HepG2 (cell line): ENCODE data around the gene GAR1. TPM values are rescaled to one million over a fixed set of nuclear protein-coding genes. Genes with fewer than 3 reads are reported as not detected.
A peak's percentile ranks its signal among the peaks of the same experiment; 100 is the strongest.

Source experiments
- BCL6 ChIP-seq: IDR thresholded peaks from 2 replicates; pipeline ENCODE4 v1.6.1; 2016; ENCODE audit warnings: missing genetic modification reagents, missing compliant biosample characterization
- CHD4 ChIP-seq: fragments of 200-600 bp; sonication (generic); IDR thresholded peaks from 2 replicates; pipeline ENCODE4 v1.7.0; 2017; ENCODE audit warnings: mild to moderate bottlenecking, low read length, borderline replicate concordance
- EHMT2 ChIP-seq: fragments of 200-600 bp; sonication (generic); IDR thresholded peaks from 2 replicates; pipeline ENCODE4 v1.7.0; 2017; ENCODE audit warnings: antibody characterized with exemption, low read depth, low read length, borderline replicate concordance
- FOSL2 ChIP-seq: sonication (generic); formaldehyde crosslinking; IDR thresholded peaks from 2 replicates; pipeline ENCODE4 v1.4.0; 2020; ENCODE audit warnings: missing genetic modification reagents
- KAT8 ChIP-seq: IDR thresholded peaks from 2 replicates; pipeline ENCODE4 v1.6.1; 2016; ENCODE audit warnings: missing genetic modification reagents, missing compliant biosample characterization
- NFIC ChIP-seq: IDR thresholded peaks from 2 replicates; pipeline ENCODE4 v1.6.1; 2012; ENCODE audit warnings: mild to moderate bottlenecking, low read length, inconsistent platforms
- NFYC ChIP-seq: IDR thresholded peaks from 2 replicates; pipeline ENCODE4 v1.6.1; 2016; ENCODE audit warnings: missing genetic modification reagents, missing compliant biosample characterization
- RARA ChIP-seq: IDR thresholded peaks from 2 replicates; pipeline ENCODE4 v1.6.1; 2016; ENCODE audit warnings: missing genetic modification reagents, missing compliant biosample characterization
- SIX1 ChIP-seq: sonication (generic); formaldehyde crosslinking; IDR thresholded peaks from 2 replicates; pipeline ENCODE4 v1.4.0; 2020; ENCODE audit warnings: missing genetic modification reagents, borderline replicate concordance
- SOX5 ChIP-seq: IDR thresholded peaks from 2 replicates; pipeline ENCODE4 v1.6.1; 2016; ENCODE audit warnings: borderline replicate concordance
- SOX6 ChIP-seq, 2 experiments: fragments of 450-650 bp in 1 of 2; sonication (generic) in 1 of 2; formaldehyde crosslinking in 1 of 2; IDR thresholded peaks; 2 replicates each; pipeline versions ENCODE4 v1.4.0 to v1.6.1; 2017 to 2020; ENCODE audit warnings: antibody characterized with exemption in 1 of 2, mild to moderate bottlenecking in 1 of 2, missing genetic modification reagents in 1 of 2
- TAF1 ChIP-seq: sonication (generic); formaldehyde crosslinking; IDR thresholded peaks from 2 replicates; pipeline ENCODE4 v1.4.0; 2020; ENCODE audit warnings: missing genetic modification reagents
- ZNF75D ChIP-seq: sonication (generic); formaldehyde crosslinking; IDR thresholded peaks from 2 replicates; pipeline ENCODE4 v1.8.1; 2023; ENCODE audit warnings: missing genetic modification reagents, mild to moderate bottlenecking, borderline replicate concordance
- polyA plus RNA-seq, 8 experiments: library from polyadenylated mRNA; depleted of rRNA in 3 of 8; stranded (reverse) in 7 of 8; unstranded in 1 of 8; fragments of >200 nt; fragmentation: Illumina TruSeq in 4 of 8; extraction: Trizol in 4 of 8; gene quantifications; 2 replicates each; pipeline versions ENCODE4 v1.2.1 to v1.2.3, GENCODE V29; 2011 to 2016; ENCODE audit warnings: low read depth in 4 of 8, missing spikeins in 1 of 8, mixed read lengths in 1 of 8; ENCODE audit not compliant: insufficient read depth in 1 of 8
- total RNA-seq, 5 experiments: library from RNA; depleted of rRNA; stranded (reverse); fragments of >200 nt; fragmentation: Illumina TruSeq; extraction: Trizol; gene quantifications; 2 replicates each; pipeline ENCODE4 v1.2.3, GENCODE V29; 2016; ENCODE audit warnings: low read depth in 1 of 5
- TF ChIP-seq, protein P1 (sequence below), 2 experiments: IDR thresholded peaks; 2 replicates each; pipeline ENCODE4 v1.6.1; 2011 to 2012; ENCODE audit warnings: low read length in 2 of 2, borderline replicate concordance in 1 of 2, low read depth in 1 of 2, mild to moderate bottlenecking in 1 of 2, moderate library complexity in 1 of 2
- TF ChIP-seq, protein P2 (sequence below): sonication (generic); formaldehyde crosslinking; conservative IDR thresholded peaks from 2 replicates; pipeline ENCODE4 v1.4.0; 2020; ENCODE audit warnings: mild to moderate bottlenecking, missing genetic modification reagents, moderate library complexity
- TF ChIP-seq, protein P3 (sequence below): IDR thresholded peaks from 2 replicates; pipeline ENCODE4 v1.4.0; 2020; ENCODE audit warnings: mild to moderate bottlenecking, missing genetic modification reagents
- TF ChIP-seq, protein P4 (sequence below): IDR thresholded peaks from 2 replicates; pipeline ENCODE4 v1.6.1; 2016; ENCODE audit warnings: low read depth

The GAR1 gene
- total and polyA plus RNA-seq, 2 of the 13 experiments (the other 11 are each of a cell fraction or from before 2014, with no cell fraction given) = 11.3 to 11.4 TPM

DNA sequence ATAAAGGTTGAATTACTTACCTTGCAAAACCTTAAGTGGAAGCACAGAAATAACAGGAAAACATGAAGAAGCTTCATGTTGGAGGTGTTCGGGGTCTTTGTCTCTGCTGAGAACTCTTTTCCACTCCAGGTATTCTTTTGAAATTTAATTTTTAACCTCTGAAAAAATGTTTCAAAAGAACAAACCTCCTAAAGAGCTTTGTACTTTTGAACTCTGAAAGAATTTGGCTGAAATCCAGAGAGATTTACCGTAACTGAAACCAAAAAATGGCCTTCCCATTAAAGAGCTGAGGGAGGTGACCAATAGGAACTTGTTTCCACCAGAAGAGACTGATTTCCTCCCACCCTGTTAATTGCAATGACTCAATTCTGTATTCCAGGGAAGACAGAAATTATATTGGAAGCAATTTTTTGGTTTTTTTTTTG lies 13.7 kb upstream of the GAR1 start, which contains the start of gene CFI (continued):
- TF ChIP-seq, protein P1, sequence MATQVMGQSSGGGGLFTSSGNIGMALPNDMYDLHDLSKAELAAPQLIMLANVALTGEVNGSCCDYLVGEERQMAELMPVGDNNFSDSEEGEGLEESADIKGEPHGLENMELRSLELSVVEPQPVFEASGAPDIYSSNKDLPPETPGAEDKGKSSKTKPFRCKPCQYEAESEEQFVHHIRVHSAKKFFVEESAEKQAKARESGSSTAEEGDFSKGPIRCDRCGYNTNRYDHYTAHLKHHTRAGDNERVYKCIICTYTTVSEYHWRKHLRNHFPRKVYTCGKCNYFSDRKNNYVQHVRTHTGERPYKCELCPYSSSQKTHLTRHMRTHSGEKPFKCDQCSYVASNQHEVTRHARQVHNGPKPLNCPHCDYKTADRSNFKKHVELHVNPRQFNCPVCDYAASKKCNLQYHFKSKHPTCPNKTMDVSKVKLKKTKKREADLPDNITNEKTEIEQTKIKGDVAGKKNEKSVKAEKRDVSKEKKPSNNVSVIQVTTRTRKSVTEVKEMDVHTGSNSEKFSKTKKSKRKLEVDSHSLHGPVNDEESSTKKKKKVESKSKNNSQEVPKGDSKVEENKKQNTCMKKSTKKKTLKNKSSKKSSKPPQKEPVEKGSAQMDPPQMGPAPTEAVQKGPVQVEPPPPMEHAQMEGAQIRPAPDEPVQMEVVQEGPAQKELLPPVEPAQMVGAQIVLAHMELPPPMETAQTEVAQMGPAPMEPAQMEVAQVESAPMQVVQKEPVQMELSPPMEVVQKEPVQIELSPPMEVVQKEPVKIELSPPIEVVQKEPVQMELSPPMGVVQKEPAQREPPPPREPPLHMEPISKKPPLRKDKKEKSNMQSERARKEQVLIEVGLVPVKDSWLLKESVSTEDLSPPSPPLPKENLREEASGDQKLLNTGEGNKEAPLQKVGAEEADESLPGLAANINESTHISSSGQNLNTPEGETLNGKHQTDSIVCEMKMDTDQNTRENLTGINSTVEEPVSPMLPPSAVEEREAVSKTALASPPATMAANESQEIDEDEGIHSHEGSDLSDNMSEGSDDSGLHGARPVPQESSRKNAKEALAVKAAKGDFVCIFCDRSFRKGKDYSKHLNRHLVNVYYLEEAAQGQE (IDR thresholded peaks at IDR 0.05; ENCODE audit: borderline replicate concordance in 1 of 2, low read depth in 1 of 2, low read length in 2 of 2) = 0 out of 4 replicates have a peak, but pooled peaks of 1 of the 2 experiments have one; percentile 30
- TF ChIP-seq ZNF75D (no peak), SIX1 (CRISPR knock-in tag) (0 out of 2 replicates have a peak, but pooled peaks have one; percentile 28), KAT8 (CRISPR knock-in tag) (peak; percentile 36), EHMT2 (peak; percentile 28; the same call in 1 of the 2 replicates), FOSL2 (CRISPR knock-in tag) (0 out of 2 replicates have a peak, but pooled peaks have one; percentile 12), SOX5 (CRISPR knock-in tag) (peak; percentile 57; the same call in 1 of the 2 replicates), BCL6 (peak; percentile 79), RARA (peak; percentile 57; the same call in 1 of the 2 replicates), CHD4 (no peak), TAF1 (peak; percentile 18; the same call in 1 of the 2 replicates), SOX6 (IDR thresholded peaks at IDR 0.05) (no peak), SOX6 (CRISPR knock-in tag; IDR thresholded peaks at IDR 0.05) (peak; percentile 71), NFIC (peak; percentile 91), NFYC (CRISPR knock-in tag) (peak; percentile 57)
- TF ChIP-seq, protein P2, sequence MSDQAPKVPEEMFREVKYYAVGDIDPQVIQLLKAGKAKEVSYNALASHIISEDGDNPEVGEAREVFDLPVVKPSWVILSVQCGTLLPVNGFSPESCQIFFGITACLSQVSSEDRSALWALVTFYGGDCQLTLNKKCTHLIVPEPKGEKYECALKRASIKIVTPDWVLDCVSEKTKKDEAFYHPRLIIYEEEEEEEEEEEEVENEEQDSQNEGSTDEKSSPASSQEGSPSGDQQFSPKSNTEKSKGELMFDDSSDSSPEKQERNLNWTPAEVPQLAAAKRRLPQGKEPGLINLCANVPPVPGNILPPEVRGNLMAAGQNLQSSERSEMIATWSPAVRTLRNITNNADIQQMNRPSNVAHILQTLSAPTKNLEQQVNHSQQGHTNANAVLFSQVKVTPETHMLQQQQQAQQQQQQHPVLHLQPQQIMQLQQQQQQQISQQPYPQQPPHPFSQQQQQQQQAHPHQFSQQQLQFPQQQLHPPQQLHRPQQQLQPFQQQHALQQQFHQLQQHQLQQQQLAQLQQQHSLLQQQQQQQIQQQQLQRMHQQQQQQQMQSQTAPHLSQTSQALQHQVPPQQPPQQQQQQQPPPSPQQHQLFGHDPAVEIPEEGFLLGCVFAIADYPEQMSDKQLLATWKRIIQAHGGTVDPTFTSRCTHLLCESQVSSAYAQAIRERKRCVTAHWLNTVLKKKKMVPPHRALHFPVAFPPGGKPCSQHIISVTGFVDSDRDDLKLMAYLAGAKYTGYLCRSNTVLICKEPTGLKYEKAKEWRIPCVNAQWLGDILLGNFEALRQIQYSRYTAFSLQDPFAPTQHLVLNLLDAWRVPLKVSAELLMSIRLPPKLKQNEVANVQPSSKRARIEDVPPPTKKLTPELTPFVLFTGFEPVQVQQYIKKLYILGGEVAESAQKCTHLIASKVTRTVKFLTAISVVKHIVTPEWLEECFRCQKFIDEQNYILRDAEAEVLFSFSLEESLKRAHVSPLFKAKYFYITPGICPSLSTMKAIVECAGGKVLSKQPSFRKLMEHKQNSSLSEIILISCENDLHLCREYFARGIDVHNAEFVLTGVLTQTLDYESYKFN = peak; percentile 75
- TF ChIP-seq, protein P3, sequence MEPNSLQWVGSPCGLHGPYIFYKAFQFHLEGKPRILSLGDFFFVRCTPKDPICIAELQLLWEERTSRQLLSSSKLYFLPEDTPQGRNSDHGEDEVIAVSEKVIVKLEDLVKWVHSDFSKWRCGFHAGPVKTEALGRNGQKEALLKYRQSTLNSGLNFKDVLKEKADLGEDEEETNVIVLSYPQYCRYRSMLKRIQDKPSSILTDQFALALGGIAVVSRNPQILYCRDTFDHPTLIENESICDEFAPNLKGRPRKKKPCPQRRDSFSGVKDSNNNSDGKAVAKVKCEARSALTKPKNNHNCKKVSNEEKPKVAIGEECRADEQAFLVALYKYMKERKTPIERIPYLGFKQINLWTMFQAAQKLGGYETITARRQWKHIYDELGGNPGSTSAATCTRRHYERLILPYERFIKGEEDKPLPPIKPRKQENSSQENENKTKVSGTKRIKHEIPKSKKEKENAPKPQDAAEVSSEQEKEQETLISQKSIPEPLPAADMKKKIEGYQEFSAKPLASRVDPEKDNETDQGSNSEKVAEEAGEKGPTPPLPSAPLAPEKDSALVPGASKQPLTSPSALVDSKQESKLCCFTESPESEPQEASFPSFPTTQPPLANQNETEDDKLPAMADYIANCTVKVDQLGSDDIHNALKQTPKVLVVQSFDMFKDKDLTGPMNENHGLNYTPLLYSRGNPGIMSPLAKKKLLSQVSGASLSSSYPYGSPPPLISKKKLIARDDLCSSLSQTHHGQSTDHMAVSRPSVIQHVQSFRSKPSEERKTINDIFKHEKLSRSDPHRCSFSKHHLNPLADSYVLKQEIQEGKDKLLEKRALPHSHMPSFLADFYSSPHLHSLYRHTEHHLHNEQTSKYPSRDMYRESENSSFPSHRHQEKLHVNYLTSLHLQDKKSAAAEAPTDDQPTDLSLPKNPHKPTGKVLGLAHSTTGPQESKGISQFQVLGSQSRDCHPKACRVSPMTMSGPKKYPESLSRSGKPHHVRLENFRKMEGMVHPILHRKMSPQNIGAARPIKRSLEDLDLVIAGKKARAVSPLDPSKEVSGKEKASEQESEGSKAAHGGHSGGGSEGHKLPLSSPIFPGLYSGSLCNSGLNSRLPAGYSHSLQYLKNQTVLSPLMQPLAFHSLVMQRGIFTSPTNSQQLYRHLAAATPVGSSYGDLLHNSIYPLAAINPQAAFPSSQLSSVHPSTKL (CRISPR knock-in tag) = peak; percentile 73
- TF ChIP-seq, protein P4, sequence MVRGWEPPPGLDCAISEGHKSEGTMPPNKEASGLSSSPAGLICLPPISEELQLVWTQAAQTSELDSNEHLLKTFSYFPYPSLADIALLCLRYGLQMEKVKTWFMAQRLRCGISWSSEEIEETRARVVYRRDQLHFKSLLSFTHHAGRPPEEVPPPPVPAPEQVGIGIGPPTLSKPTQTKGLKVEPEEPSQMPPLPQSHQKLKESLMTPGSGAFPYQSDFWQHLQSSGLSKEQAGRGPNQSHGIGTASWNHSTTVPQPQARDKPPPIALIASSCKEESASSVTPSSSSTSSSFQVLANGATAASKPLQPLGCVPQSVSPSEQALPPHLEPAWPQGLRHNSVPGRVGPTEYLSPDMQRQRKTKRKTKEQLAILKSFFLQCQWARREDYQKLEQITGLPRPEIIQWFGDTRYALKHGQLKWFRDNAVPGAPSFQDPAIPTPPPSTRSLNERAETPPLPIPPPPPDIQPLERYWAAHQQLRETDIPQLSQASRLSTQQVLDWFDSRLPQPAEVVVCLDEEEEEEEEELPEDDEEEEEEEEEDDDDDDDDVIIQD (CRISPR knock-in tag) = peak; percentile 79; the same call in 1 of the 2 replicates
